H1 (cell line): ENCODE data around the gene PIGL. TPM values are rescaled to one million over a fixed set of nuclear protein-coding genes. Genes with fewer than 3 reads are reported as not detected.

Source experiments
- CEBPB ChIP-seq: IDR thresholded peaks from 2 replicates; pipeline ENCODE4 v1.6.1; 2012; ENCODE audit warnings: low read depth, low read length
- CHD7 ChIP-seq: fragments of 300-600 bp; sonication (generic); IDR thresholded peaks from 2 replicates; pipeline ENCODE4 v1.7.1; 2012; ENCODE audit warnings: low read length, moderate library complexity, mild to moderate bottlenecking, inconsistent platforms; ENCODE audit not compliant: insufficient replicate concordance
- CTCF ChIP-seq, 3 experiments: IDR thresholded peaks; 1 replicate in 2 of 3; 2 replicates in 1 of 3; pipeline versions ENCODE4 v1.5.1 to v1.6.1; 2011; ENCODE audit warnings: low read length in 3 of 3, mild to moderate bottlenecking in 3 of 3, inconsistent platforms in 2 of 3, low read depth in 1 of 3, moderate library complexity in 1 of 3; ENCODE audit not compliant: insufficient read depth in 1 of 3; ENCODE audit errors: control extremely low read depth in 1 of 3
- HDAC6 ChIP-seq: IDR thresholded peaks from one replicate; pipeline ENCODE4 v1.7.1; 2012; ENCODE audit warnings: low read depth, mild to moderate bottlenecking, inconsistent platforms, low read length, moderate library complexity
- PHF8 ChIP-seq: fragments of 200-600 bp; sonication (generic); conservative IDR thresholded peaks from 2 replicates; pipeline ENCODE4 v1.7.1; 2012; ENCODE audit warnings: low read depth, mild to moderate bottlenecking, inconsistent platforms, low read length, moderate library complexity
- POLR2A ChIP-seq, 2 experiments: IDR thresholded peaks; 1 replicate in 1 of 2; 2 replicates in 1 of 2; pipeline ENCODE4 v1.6.1; 2011; ENCODE audit warnings: low read depth in 2 of 2, low read length in 2 of 2, mild to moderate bottlenecking in 2 of 2; ENCODE audit errors: control extremely low read depth in 1 of 2
- RBBP5 ChIP-seq: IDR thresholded peaks from 2 replicates; pipeline ENCODE4 v1.7.1; 2012; ENCODE audit warnings: low read depth, mild to moderate bottlenecking, inconsistent platforms, low read length, moderate library complexity, borderline replicate concordance
- SP1 ChIP-seq: IDR thresholded peaks from 2 replicates; pipeline ENCODE4 v1.6.1; 2011; ENCODE audit warnings: low read depth, low read length
- USF2 ChIP-seq: IDR thresholded peaks from 2 replicates; pipeline ENCODE4 v1.6.1; 2011; ENCODE audit warnings: low read length, improper control_type of control experiment
- polyA plus RNA-seq, 7 experiments: library from polyadenylated mRNA; depleted of rRNA in 3 of 7; stranded (reverse) in 5 of 7; unstranded in 2 of 7; fragments of >200 nt in 5 of 7; fragments of 200-250 nt in 2 of 7; gene quantifications; 1 replicate in 5 of 7; 2 replicates in 1 of 7; 4 replicates in 1 of 7; pipeline versions ENCODE4 v1.2.1 to v1.2.3, GENCODE V29; 2011 to 2013; ENCODE audit warnings: missing spikeins in 2 of 7, mixed read lengths in 2 of 7
- total RNA-seq: library from RNA; stranded (reverse); fragmentation: NEBNext Ultra II Directional; extraction: Animal tissue kit (Norgen Biotek cat#: 25700); gene quantifications from 2 replicates; pipeline ENCODE4 v1.2.1, GENCODE V29; 2021

PIGL gene
- total and polyA plus RNA-seq, 2 of the 8 experiments (the other 6 are each of a cell fraction or from before 2014, with no cell fraction given): 28.4 to 30.8 TPM

- TF ChIP-seq CHD7 (no peak), HDAC6 (no peak), CTCF (IDR thresholded peaks at IDR 0.05; ENCODE audit: control extremely low read depth in 1 of 3, insufficient read depth in 1 of 3, low read depth in 1 of 3, low read length in 3 of 3) (no peak), RBBP5 (no peak), PHF8 (no peak), CEBPB (no peak), USF2 (no peak), SP1 (no peak), POLR2A (IDR thresholded peaks at IDR 0.05; ENCODE audit: control extremely low read depth in 1 of 2, low read depth in 2 of 2, low read length in 2 of 2) (no peak)
These were observed 17.9 kb upstream of the PIGL start (continued) for GRCh38 chr17:16199093-16199492.
